ENCODE data around the gene IGF2BP3. TPM values are rescaled to one million over a fixed set of nuclear protein-coding genes. Genes with fewer than 3 reads are reported as not detected.
"Not testable (repeated sequence)": the region's sequence is repeated elsewhere in the genome, so short reads cannot be mapped to it uniquely, and the experiment has no call there.

The IGF2BP3 gene
- total RNA-seq, 1 experiment from 2014 or later = 74.1 TPM

DNA sequence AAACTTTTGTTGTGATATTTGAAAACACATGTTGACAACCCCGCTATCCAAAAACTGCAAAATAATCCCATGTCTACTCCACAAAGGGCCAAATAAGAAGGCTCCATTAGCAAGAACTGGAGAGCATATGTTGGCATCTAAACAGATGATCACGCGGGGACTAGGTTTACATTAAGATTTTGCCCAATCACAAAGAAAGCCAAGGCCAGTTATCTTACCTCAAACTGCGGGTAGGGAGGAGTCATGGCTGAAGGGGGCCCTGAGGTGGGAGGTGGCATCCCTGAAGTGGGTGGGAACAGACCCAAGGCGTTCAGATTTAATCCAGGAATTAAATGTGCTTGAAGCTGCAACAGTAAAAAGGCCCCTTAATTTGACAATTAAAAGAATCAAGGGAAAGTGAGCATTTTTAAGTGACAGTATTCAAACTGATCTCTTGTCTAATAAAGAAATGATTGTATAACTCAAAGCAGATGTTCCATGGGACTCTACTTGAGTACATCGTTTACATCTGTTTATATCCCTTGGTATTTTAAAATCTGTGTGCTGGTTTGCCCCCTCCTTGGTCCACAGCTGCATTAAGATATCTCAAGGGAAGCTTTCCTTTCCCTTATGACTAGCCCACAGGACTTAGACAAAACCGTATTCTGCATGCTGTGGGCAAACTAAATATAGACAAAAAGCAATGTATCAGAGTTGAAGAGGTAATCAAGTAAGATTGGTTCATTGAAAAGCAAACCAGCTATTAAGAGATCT is 128.3 kb downstream of the IGF2BP3 start:
- DNase-seq (ENCODE audit: low spot score) = no peak

DNA sequence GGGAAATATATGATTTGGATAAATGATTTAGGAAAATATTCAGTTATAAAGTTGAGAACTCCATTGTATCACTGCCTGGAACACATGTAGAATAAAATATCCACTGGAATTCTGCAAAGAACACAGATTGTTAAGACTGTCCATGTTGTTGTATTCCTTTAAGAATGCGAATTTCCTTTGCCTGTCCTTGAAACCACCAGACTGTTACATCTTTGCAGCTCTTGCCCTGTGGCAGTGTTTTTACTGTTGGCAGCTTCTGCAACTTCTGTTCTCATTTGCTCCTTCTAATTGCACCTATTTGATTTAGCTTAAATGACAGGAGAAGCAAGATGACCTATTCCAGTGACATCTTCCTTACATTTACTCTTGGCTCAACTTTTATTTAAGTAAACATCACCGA is 131.4 kb downstream of the IGF2BP3 start:
- DNase-seq (ENCODE audit: low spot score) = no peak

DNA sequence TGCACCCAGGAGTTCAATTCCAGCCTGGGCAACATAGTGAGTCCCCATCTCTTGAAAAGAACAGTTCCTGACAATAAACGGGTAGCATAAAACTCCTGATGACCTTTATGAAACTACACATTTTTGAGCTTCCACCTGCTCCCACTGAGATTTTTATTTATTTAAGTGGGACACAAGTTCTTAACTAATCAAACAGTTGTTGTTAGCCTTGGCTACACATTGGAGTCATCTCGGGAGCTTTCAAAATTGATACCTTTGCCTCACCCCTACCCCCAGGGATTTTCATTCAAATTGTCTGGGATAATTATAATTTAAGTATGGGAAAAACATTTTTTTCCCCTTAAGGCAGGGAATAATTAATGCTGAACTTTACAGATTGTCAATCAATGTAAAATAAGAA is 131.9 kb downstream of the IGF2BP3 start:
- DNase-seq (ENCODE audit: low spot score) = no peak

DNA sequence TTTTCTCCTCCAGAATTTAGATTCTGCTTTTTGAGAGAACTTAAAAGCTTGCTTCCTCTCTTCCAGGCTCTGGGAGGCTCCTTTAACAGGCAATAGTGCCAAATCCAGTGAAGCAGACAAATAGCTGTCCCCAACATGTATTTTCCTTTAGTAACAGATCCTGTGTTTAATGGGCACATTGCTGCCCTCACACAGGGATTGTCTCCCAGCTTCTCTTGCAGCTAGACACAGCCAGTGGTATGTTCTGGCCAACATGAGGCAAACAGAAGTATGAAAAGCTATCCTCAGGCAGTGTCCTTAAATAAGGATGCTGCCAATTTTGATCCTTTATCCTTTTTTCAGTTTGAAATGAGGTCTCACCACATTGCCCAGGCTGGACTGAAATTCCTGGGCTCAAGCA is 132.9 kb downstream of the IGF2BP3 start:
- DNase-seq (ENCODE audit: low spot score) = no peak

DNA sequence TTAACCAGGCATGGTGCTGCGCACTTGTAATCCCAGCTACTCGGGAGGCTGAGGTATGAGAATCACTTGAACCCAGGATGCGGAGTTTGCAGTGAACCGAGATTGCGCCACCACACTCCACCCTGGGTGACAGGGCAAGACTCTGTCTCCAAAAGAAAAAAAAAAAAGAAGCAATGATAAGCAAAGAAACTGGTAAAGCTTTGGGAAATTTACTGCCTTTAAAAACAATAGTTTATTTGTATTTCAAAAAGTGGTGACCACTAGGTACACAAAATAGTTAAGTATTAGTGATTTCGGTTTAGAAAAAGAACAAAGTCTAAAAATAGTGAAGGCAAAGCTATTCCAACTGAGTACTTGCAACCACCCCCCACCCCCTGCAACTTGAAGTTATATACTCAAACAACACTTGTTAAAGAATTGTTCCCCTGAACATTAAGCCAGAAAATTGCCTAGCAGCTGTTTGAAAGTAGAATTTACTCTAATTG is 133.4 kb downstream of the IGF2BP3 start:
- DNase-seq (ENCODE audit: low spot score) = no peak

DNA sequence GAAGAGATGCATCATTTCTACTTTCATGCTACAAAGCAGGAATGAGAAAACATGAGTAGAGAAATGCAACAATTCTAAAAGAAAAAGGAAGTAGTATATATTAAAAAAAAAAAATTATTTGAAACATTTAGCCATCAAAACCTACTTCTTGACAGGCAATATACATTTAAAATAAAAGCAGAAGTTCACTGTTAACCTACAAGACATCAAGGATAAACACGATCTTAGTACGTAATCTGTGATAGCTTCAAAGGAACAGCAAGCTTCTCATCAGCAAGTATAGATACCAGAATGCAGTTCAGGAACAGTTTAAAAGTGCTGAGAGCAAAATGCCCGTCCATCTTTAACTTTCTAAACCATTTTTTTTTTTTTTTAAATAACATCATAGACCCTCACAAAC is 134.2 kb downstream of the IGF2BP3 start:
- no peak for DNase-seq (ENCODE audit: low spot score)

DNA sequence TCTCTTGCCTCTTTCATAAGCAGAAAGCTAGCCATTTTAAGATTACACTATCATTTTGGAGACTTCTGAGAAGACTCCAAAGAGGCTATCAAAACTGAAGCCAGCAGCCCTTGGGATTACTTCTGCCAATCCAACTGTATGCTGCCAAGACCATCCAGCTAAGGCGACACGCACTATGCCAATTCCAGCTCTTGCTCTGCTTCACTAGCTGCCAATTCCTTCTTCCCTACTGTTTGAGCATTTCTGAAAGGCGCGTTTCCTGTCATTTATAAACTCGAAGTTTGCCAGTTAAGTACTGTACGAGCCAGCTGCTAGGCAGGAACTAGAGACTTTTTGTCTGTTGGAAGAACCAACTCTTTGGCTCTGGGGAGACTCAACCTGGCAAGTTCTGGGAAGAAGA is 134.7 kb downstream of the IGF2BP3 start:
- no peak for DNase-seq (ENCODE audit: low spot score)

DNA sequence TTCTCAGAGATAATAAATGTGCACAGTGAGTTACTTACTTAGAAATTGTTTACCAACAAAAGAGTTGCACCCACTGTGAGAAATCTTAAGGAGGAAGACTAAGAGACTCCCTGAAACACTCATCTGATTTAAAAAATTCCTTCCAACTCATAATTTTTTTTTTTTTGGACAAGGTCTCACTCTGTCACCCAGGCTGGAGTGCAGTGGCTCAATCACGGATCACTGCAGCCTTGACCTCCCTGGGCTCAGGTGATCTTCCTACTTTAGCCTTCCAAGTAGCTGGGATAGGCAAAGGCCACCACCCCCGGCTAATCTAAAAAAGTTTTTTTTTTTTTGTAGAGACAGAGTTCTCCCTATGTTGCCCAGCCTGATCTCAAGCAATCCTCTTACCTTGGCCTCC is 135.2 kb downstream of the IGF2BP3 start:
- no peak for DNase-seq (ENCODE audit: low spot score)

DNA sequence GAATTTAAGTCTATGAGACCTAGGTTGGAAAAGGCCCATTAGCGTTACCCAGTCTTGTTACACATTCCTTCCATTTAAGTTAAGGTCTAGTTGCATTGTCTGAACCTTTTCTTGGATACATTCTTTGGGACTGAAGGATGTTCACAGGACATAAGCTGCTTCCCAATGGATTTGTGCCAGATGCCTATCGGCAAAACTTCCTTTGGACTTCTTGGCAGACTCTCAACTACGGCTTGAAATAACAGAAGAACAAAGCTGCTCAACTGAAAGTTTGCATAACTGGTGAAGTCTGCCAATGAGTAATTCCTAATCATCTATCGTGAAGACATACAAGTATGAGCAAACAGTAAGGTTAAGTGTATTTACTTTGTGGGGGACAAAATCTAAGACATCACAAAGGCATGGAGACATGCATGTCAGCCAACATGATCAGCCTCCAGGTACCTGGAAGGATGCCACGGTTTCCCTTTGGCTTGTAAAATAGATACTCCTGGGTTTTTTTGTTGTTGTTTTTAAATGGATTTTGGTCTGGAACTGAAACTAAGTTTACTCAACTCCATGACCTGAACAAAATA is 135.7 kb downstream of the IGF2BP3 start:
- peak; percentile 96 for DNase-seq (ENCODE audit: low spot score)

DNA sequence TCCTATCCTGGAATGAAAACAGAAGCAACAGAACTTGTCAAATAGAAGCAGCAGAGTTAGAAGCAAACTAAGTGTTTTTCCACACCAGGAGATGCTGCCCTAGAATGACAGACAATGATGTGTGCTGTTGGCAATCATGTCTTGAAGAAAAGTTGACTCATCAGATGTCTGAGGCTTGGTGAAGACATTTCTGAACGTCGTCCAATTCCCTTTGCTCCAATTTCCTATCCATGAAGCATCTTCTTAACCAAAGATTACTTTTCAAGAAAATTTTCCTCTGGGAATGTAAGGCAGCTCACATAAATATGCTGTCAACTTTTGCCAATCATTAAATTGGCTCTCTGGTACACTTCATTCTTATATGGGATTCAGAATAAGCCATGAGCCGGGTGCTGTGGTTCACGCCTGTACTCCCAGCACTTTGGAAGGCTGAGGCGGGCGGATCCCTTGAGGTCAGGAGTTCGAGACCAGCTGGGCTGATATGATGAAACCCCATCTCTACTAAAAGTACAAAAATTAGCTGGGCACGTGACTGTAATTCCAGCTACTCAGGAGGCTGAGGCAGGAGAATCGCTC is 136.5 kb downstream of the IGF2BP3 start:
- peak; percentile 91 for DNase-seq (ENCODE audit: low spot score)

DNA sequence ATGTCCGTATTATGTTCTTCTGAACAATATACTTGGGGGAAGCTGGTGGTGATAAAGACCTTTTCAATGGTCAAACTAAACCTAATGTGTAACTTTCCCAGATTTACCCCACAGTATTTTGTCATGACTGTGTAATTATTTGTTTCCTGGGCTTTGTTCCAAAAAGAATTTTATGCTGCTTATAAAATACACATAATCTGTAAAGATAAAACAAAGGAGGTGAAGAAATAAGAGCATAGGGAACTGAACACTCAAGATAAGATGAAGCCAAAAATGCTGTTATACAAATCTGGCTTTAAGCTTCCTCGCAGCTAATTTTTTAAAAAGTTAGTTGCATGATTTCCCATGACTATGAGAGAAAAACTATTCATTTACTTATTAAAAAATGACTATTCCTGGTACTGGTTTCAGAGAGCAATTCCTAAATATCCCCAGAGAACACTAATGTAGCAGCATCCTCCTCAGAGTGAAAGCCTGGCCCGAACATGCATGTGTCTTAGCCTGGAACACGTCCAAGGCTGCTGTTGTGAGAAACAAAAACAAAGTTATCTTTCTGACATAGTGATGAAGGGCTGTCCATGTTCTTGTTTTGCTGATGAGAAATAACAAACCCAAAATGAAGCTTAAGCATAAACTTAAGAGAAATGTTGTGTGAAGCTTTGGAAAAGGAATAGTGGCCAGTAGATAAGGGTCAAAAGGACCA is 137.2 kb downstream of the IGF2BP3 start:
- no peak for DNase-seq (ENCODE audit: low spot score)

DNA sequence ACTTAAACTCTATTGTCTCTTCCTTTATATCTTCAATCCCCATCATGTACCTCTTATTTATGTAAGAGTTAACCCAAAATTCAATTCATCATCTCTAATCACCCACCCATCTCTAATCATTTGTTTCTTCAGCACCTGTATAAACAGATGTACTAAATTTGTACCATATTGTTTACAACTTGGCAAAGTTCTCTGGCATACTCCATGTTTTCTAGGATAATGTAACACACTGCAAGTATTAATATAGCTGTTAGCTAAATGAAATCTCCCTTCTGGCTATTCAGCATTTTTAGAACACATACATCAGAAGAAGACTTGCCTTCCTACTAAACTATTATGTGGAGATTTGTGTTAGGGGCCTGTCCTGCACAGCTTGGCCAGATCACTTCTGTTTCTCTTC is 138.1 kb downstream of the IGF2BP3 start:
- DNase-seq (ENCODE audit: low spot score) = no peak

DNA sequence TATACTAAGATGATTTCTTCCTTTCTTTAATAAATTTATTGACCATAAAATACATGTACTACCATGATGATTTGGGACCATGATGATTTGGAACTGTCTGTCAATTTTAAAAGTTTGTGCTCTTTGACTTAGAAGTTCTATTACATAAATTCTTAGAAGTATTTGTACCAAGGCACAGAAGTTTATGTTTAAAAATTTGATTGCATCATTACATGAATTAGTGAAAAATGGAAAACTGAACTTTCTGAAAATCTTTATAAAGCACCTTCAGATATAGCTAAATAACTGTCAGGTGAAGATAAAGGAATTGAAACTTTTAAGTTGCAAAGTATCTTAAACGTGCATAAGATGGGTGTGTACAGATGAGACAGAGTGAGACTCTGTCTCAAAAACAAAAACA is 139.2 kb downstream of the IGF2BP3 start:
- no peak for DNase-seq (ENCODE audit: low spot score)

DNA sequence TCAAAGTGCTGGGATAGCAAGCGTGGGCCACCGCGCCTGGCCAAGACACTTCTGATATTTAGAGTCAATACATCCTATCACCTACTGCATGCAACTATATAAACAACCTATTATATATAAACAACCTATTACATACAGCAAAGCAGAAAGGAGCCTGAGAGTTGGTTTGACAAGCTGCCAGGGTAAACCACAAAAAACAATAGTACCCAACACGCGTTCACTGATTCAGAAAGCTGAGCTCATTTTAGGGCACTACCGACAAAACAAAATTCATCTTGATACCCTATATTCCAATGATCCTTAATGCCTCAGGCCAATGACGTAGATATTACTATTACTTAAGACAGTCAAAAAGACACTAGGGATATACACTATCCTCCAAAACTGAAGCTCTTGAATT is 154.9 kb downstream of the IGF2BP3 start:
- peak; percentile 37 for DNase-seq (ENCODE audit: low spot score)

DNA sequence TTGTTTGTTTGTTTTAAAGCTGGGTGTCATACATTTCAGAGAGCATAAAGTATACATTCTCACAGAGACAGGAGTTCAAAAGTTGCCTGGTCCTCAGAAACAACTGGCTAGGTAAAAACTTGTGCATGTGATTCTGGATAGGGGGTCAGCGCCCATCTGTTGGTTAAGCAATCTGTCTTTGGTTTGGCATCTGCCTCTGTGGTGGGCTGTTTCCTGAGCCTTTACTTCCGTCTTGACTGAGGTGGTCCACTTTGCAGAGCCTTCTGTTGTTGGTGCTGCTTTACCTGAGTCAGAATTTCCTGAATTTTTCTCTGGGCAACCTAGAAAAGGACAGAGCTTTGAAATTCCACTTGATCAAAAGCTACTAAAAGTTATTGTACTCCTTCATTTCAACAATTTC is 158.2 kb downstream of the IGF2BP3 start:
- not testable (repeated sequence) for DNase-seq (ENCODE audit: low spot score)

DNA sequence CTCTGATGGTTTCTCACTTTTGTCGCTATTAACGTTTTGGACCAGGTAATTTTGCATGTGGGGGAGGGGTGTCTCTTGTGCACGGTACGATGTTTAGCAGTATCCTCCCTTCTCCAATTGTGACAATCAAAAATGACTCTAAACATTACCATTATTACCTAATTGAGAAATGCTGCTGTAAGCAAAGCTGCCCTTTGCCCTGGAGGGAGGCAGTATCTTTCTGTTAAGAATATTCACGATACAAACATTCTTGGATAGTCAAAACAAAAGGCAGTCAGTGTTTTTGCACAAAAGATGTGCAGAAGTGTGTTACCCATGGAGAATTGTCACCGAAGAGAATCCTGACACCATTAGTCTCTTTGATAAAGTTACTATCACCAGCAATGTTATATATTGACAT is 161.5 kb downstream of the IGF2BP3 start:
- no peak for DNase-seq (ENCODE audit: low spot score)

DNA sequence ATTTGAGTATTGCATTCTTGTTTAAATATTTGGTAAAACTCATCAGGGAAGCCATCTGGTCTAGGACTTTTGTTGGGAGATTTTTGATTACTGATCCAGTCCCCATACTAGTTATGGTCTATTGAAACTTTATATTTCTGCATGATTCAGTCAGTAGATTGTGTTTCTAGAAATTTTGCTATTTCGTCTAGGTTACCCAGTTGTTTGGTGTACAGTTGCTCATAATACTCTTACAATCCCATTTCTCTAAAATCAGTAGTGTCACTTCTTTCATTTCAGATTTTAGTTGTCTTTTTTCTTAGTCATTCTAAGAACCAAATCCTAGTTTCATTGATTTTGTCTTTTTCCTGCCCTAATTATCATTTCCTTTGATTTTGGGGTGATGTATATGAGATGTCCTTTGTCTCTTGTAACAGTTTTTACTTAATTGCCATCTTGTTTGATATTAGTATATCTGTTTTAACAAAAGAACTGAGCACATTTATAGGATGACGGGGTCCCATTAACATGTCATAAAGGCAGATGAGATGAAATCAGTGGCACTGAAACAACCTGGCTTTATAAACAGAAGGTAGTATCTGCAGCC is 163.3 kb downstream of the IGF2BP3 start:
- DNase-seq (ENCODE audit: low spot score) = no peak

DNA sequence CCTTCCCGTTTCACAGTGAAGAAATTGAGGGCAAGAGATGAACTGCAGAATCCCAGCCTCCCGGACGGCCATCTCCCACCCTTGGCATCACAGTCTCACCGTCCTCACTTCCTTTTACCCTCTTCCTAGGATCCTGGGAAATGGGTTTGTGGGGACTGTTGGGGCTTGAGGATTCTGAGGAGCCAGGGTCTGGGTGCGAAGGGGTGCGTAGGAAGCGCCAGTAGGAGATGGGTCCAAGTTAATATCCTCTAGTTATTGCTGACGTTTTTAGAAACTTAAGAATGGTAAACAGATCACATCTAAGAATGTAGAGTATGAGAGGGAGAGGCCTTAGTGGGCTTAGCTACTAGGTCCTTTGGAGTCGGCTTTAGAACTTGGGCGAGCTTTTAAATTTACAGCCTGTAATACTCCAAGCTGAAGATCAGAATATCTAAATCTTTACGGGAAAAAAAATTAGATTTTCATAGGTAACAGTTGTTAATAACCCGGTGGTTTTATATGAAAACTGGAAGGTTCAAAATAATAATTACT is 170.5 kb downstream of the IGF2BP3 start:
- DNase-seq (ENCODE audit: low spot score) = no peak

DNA sequence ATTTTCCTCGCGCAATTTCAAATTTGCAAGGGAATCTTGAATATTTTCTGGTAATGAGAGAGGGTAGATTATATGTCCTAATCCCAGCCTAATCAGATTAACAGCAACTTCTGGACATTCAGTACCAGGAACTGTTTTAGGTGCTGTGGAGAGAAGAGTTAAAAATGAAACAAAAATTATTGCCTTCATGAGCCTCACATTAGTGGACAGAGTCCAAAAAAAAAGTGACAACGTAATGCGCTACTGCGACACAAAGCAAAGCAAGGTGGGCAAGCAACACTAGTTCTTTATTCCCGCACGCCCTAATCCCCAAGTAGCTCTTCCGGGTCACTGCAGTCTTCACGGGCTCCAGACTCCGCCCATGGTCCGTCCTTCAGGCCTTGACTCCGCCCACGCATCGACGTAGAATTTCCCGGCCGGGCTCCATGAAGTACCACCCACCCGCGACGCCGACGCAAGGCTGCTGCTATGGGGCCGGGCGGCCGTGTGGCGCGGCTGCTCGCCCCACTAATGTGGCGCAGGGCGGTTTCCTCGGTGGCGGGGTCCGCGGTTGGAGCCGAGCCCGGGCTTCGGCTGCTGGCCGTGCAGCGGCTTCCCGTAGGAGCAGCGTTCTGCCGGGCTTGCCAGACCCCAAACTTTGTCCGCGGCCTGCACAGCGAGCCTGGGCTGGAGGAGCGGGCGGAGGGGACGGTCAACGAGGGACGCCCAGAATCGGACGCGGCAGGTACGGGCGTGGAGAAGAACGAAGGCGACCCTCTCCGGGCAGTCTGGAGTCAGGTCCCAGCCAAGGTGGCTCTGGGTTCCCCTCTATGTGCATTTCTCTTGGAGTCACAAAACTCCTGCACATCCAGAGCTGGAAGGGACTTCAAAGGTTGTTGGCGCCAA is 171.2 kb downstream of the IGF2BP3 start, which contains the start of gene MALSU1:
Gene MALSU1 (plus strand): TSS at position 455 of the 885 bp plus-strand sequence. CDS start 14 bp downstream, at position 469.
- DNase-seq (ENCODE audit: low spot score) = peak; percentile 96

DNA sequence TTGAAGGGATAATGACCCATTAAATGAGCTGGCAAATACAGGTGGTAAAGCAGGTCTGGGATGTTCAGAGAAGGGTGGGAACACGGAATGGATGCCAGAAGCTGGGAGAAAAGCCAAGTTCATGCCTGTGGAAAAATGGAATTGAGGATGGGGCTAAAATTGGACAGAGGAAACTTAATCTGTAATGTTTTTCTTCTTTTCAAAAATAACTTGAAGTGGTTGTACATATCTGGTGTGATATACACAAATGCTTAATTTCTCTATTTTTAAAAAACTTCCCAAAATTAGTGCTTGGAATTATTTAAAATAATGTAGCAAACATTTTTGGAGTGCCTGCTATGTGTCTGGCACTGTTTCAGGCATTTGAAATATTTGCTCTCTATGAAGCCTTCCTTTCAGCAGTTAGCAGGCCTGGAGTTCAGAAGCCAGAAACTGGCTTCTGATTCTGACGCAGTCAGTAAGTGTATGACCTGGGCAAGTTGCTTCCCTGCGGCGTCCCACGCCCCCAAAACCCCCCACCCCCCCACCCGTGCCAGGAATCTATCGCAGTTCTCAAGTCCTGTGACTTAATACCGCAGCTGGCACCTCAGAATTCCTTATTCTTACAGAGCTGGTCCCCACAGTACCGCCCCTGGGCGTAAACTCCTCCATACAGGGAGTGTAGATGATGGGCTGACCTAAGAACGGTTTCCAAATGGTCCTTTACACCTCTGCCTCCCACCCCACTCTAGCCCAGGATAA is 172.0 kb downstream of the IGF2BP3 start:
- DNase-seq (ENCODE audit: low spot score) = peak; percentile 84
